Left ventricle myocardium superior (tissue), 1 donor: Measurements from ENCODE around the gene DPP6. TPM values are rescaled to one million over a fixed set of nuclear protein-coding genes. Genes with fewer than 3 reads are reported as not detected.
"Not testable (repeated sequence)": the region's sequence is repeated elsewhere in the genome, so short reads cannot be mapped to it uniquely, and the experiment has no call there.

Source experiments
- ATAC-seq: fragments of 200-7000 bp; cut with Tn5 transposase; one replicate; pipeline ENCODE4 v1.9.1; 2020; ENCODE audit warnings: mild to moderate bottlenecking, moderate library complexity
- DNase-seq: peaks from one replicate; pipeline ENCODE4 v3.0.0-alpha.2; 2020
- intact Hi-C: fragments of 100-400 bp; cut with micrococcal nuclease; formaldehyde crosslinking; loops from one replicate; pipeline ENCODE4 v1.11.0; 2022
- total RNA-seq: library from RNA; stranded (reverse); fragmentation: NEBNext Ultra II Directional; extraction: Animal tissue kit (Norgen Biotek cat#: 25700); gene quantifications from one replicate; pipeline ENCODE4 v1.2.1, GENCODE V29; 2021
- donor health status: DM: no; HTN: yes; CAD: no; lungs with severe emphysema.

Gene DPP6
- total RNA-seq, 1 donor from 2014 or later = not detected

- no peak for DNase-seq
Observed at GRCh38 chr7:154651501-154651900, 599.3 kb downstream of the DPP6 start.

DNA sequence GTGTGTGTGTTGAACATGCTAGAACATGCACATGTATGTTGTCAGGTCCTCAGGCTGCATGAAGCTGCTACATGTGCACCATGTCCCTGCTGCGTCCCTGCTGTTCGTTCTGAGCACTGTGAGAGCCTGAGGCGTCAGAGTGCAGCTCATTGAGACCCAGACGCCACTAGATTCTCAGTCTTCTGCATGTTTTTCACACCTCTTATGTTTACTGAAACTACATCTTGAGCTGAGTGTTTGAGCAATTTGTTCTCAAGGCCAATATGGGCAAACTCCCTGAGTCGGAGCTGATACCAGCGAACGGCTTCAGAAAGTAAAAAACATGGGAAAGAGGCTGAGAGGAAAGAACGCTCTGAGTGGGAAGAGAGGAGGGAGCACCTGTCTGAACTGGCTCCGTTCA is 600.4 kb downstream of the DPP6 start:
- ATAC-seq = no peak
- intact Hi-C loops = no loop called here
- DNase-seq = no peak

More at GRCh38 chr7:154651501-154651900, 599.3 kb downstream of the DPP6 start:
- intact Hi-C loops = no loop called here
- ATAC-seq = no peak

DNA sequence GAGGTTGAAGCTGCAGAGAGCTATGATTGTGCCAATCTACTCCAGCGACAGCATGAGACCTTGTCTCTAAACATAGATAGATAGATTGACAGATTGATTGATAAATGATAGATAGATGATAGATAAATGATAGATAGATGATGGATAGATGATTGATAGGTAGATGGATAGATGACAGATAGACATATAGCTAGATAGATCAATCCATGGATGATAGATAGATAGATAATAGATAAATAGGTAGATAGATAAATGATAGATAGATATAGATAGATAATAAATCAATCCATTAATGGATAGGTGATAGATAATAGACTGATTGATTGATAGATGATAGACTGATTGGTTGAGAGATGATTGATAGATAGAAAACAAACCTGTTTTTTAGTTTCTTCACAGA is 601.1 kb downstream of the DPP6 start:
- intact Hi-C loops = no loop called here
- no peak for ATAC-seq
- no peak for DNase-seq

GRCh38 chr7:154656618-154657017 is 604.4 kb downstream of the DPP6 start:
- DNase-seq (no peak), ATAC-seq (no peak)
- intact Hi-C loops = no loop called here

- ATAC-seq = no peak
- no peak for DNase-seq
- intact Hi-C loops = no loop called here
Observed at GRCh38 chr7:154666768-154667167, 614.6 kb downstream of the DPP6 start.

GRCh38 chr7:154672659-154673415 is 620.6 kb downstream of the DPP6 start:
- no peak for DNase-seq
- no peak for ATAC-seq
- intact Hi-C loops = no loop called here

- ATAC-seq (no peak), DNase-seq (no peak)
- intact Hi-C loops = no loop called here
Observed at GRCh38 chr7:154674191-154674590, 622.0 kb downstream of the DPP6 start.

DNA sequence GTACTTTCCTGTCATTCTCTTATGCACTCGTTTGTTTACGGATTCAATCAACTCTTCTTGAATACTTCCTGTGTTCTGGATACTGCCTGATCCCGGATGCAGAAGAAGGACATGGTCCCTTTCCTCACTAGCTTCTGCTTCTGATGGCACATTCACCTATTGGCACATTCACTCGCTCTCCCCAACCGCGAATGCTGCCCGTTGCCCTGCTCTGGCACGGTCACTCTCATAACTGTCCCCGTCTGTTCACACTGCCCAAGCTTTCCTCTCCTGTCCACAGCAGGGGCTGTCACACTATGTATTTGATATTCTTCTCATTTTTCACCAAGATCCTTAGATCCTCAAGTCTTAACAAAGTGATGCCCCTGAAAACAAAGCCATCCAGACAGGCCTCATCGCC is 623.4 kb downstream of the DPP6 start:
- intact Hi-C loops = no loop called here
- no peak for DNase-seq
- ATAC-seq = no peak

DNA sequence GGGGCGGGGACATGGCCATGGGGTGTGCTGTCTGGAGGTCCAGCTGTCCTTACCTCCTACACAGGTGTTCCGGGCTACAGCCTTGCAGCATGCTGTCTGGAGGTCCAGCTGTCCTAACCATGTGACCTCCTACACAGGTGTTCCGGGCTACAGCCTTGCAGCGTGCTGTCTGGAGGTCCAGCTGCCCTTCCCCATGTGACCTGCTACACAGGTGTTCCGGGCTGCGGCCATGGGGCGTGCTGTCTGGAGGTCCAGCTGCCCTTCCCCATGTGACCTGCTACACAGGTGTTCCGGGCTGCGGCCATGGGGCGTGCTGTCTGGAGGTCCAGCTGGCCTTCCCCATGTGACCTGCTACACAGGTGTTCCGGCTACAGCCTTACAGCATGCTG is 623.8 kb downstream of the DPP6 start:
- ATAC-seq, intact Hi-C loops: not testable (repeated sequence)

DNA sequence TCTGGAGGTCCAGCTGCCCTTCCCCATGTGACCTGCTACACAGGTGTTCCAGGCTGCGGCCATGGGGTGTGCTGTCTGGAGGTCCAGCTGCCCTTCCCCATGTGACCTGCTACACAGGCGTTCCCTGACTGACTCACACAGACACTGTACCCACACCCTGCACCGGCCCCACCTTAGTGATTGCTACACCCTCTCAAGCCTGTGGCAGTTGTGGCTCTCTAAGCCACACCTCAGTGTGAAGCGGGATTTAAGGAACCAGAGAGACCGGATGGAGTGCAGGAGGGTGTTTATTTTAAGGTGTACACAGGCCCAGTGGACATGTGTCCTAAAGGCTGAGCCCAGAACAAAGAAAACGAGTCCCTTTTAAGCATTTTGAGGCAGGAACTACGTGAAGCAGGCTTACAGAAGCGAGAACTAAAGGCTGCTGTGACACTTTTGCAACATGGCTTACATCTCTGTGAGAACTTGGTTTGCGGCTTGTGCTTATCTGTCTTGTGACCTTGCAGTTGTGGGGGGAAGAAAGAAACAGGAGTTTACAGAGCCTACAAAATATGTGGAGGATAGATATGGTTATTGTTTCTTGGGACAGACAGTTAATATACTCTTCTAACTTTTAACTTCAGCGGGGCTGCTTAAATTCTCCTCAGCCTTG is 624.4 kb downstream of the DPP6 start:
- DNase-seq (no peak), ATAC-seq (no peak)
- intact Hi-C loops = no loop called here

More for the DNA sequence above, 623.8 kb downstream of the DPP6 start:
- DNase-seq = not testable (repeated sequence)

DNA sequence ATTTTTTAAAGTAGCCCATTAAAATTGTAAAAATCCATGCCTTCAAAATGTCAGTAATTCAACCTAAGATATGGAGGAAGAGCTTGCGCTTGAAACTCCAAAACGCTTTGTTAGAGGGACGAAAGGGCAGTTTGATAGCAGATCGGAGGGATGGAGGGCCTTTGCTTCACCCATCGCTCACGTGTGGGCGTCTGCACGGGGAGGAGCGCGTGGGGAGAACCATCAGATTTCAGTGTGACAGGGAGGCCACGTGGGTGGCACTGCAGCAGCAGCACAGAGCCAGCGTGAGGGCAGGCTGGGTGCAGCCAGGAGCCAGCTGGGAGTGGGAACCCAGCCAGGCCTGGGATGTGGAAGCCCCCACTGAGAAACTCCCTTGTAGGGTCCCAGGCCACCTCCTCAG is 625.3 kb downstream of the DPP6 start:
- intact Hi-C loops = no loop called here
- DNase-seq = no peak
- no peak for ATAC-seq

- DNase-seq, intact Hi-C loops, ATAC-seq: not testable (repeated sequence)
Observed at GRCh38 chr7:154678001-154678550, 625.9 kb downstream of the DPP6 start.

GRCh38 chr7:154679379-154680053 is 627.3 kb downstream of the DPP6 start:
- intact Hi-C loops = no loop called here
- ATAC-seq = no peak
- no peak for DNase-seq

DNA sequence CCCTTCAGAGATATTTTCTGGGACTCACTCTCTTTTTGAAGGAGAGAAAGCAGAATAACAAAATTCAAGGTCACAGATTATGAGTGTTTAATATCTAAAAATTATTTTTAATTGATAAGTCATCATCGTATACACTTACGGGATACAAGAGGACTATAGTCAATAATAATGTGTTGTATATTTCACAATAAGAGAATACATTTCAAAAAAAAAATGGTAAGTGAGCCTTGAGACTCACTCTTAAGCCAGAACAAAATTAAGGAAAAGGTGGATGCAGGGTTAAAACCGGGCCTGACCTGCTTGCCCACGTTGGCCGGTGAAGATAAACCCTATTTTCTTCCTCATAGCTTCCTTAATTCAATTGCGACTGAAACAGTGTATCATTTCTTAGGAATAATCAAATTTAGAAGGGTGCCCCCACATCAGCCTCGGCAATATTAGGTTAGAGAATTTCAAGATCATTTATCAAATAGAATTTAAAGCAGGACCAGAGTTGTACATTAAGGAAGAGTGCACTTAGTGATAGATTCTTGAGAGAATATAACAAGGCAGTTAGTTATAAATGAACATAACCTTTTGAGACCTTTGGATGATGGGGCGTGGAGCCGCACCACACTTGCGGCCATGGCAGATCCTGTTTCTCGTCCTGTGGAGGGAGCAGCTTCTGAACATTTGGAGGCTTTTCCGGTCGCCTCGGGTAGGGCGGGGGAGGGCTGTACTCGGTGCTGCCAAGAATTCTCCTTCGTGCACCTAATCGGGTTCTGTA is 628.9 kb downstream of the DPP6 start:
- no peak for ATAC-seq
- intact Hi-C loops = no loop called here
- DNase-seq = no peak

GRCh38 chr7:154682003-154682402 is 629.8 kb downstream of the DPP6 start:
- ATAC-seq = no peak
- intact Hi-C loops = no loop called here
- DNase-seq = no peak

DNA sequence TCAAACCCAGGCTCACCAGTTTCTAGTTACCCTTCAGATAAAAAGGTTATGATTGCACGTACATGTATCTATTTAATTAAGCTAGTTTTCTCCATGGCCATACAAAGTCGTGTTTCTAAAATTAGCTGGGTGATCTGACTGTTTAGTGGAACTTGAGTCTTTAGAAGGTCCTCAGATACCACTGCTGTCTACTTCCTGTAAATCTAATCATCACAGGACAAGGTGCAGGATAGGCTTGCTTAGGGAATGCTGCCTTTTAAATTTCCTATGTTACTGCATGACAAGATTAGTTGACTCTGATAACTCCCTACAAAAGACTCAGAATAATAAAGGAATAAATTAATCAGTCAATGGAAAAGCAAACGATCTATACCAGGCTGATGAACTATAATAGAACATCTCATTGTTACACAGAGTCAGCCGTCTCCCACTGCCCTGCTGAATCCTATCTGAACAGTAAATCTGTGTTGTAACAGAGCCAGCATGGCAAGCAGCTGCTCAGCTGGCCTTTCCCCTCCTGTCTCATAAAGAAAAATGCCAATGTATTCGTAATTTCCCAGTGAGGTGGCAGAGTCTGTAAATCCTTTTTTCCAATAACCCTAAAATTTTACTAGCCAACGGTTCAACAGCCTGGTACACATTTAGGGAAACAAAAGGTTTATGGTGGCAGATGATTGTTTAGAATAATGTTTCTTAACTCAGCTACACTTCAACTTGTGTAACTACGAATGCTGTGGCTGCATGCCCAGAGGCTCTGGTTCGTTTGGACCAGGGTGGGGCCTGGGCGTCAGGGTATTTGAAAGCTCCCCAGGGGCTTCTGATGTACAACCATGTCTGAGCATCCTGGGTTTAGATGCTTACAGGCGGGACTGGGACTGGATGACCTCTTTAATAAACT is 632.7 kb downstream of the DPP6 start:
- no peak for DNase-seq

GRCh38 chr7:154685564-154685901 is 633.3 kb downstream of the DPP6 start:
- DNase-seq (no peak), ATAC-seq (no peak)
- intact Hi-C loops = no loop called here

More for the DNA sequence above, 632.7 kb downstream of the DPP6 start:
- intact Hi-C loops = no loop called here
- no peak for ATAC-seq

DNA sequence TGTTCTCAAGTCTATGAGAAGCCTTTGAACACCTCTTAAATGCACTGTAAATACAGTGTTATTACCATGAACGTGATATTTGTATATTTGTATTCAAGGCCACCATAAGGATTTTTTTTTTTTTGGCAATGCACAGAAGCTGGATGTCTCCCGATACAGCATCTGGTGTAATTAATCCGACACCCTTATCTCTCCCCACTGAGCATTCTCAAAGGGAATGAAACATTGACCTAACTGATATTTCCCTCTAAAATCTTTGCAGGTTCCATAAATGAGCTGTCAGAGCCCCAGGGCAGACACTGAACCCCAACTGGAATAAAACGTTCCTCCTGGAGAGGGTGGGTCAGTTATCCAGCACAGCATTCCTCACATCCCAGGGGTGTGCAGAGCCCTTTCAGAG is 634.1 kb downstream of the DPP6 start:
- intact Hi-C loops = no loop called here
- no peak for ATAC-seq
- DNase-seq = no peak
